Cerebellar nuclear complex (tissue), 1 donor: ENCODE measurements around the gene PPP1R36.
"Not testable (repeated sequence)": the region's sequence is repeated elsewhere in the genome, so short reads cannot be mapped to it uniquely, and the experiment has no call there.

Experiments
- DNase-seq, 2 experiments: peaks; one replicate each; lab custom pipeline; 2025; lab: John Stamatoyannopoulos, UW

The PPP1R36 gene

GRCh38 chr14:64549791-64550620 is at the start of gene PPP1R36:
Gene PPP1R36 (plus strand): TSS chr14:64549961. CDS start chr14:64549998, 37 bp downstream.
- DNase-seq, result no peak

- DNase-seq, result no peak
Observed at GRCh38 chr14:64500088-64500487, 49.7 kb upstream of the PPP1R36 start.

GRCh38 chr14:64501411-64502171 is 48.2 kb upstream of the PPP1R36 start:
- DNase-seq, result no peak

GRCh38 chr14:64502456-64502855 is 47.3 kb upstream of the PPP1R36 start:
- no peak for DNase-seq

- no peak for DNase-seq
Observed at GRCh38 chr14:64502887-64503433, 46.8 kb upstream of the PPP1R36 start.

GRCh38 chr14:64503434-64504309 is 46.1 kb upstream of the PPP1R36 start, which contains the start of gene ZBTB25:
Gene ZBTB25 (minus strand): TSS chr14:64503838. CDS start chr14:64490533, 13,305 bp downstream.
- DNase-seq, result peak; percentile 30 to 41

- peak in 1 of 2 experiments; percentile 19 for DNase-seq
Observed at GRCh38 chr14:64504310-64504896, 45.4 kb upstream of the PPP1R36 start, which contains the start of gene ZBTB1. Gene ZBTB1 (plus strand): TSS chr14:64504770. CDS start chr14:64521505, 16,735 bp downstream.

GRCh38 chr14:64504897-64505794 is 44.6 kb upstream of the PPP1R36 start:
- peak in 1 of 2 experiments; percentile 33 for DNase-seq

- no peak for DNase-seq
Observed at GRCh38 chr14:64506721-64507120, 43.0 kb upstream of the PPP1R36 start.

- no peak for DNase-seq
Observed at GRCh38 chr14:64507376-64508156, 42.2 kb upstream of the PPP1R36 start.

GRCh38 chr14:64508215-64508776 is 41.5 kb upstream of the PPP1R36 start:
- no peak for DNase-seq

- no peak for DNase-seq
Observed at GRCh38 chr14:64509036-64509435, 40.7 kb upstream of the PPP1R36 start.

GRCh38 chr14:64510825-64511671 is 38.7 kb upstream of the PPP1R36 start:
- DNase-seq, result peak in 1 of 2 experiments; percentile 7

GRCh38 chr14:64513271-64513670 is 36.5 kb upstream of the PPP1R36 start:
- DNase-seq, result no peak

- no peak for DNase-seq
Observed at GRCh38 chr14:64515053-64515452, 34.7 kb upstream of the PPP1R36 start.

GRCh38 chr14:64516969-64517368 is 32.8 kb upstream of the PPP1R36 start:
- no peak for DNase-seq

- DNase-seq, result not testable (repeated sequence)
Observed at GRCh38 chr14:64517667-64518066, 32.1 kb upstream of the PPP1R36 start.

- DNase-seq, result no peak
Observed at GRCh38 chr14:64518229-64518628, 31.5 kb upstream of the PPP1R36 start.
